K562 (cell line): ENCODE data around the gene TBX1. TPM values are rescaled to one million over a fixed set of nuclear protein-coding genes. Genes with fewer than 3 reads are reported as not detected.

Experiments
- CHCHD3 ChIP-seq: fragments of 250-450 bp; sonication (Bioruptor Pico); IDR thresholded peaks from 2 replicates; pipeline ENCODE4 v2.1.2; 2022; ENCODE audit warnings: mild to moderate bottlenecking
- IFI16 ChIP-seq: fragments of 250-450 bp; sonication (Bioruptor Pico); IDR thresholded peaks from 2 replicates; pipeline ENCODE4 v2.1.2; 2022; ENCODE audit warnings: mild to moderate bottlenecking, inconsistent platforms
- JUNB ChIP-seq: fragments of 450-650 bp; formaldehyde crosslinking; conservative IDR thresholded peaks from 2 replicates; pipeline ENCODE4 v1.4.0; 2020; ENCODE audit warnings: mild to moderate bottlenecking
- RB1 ChIP-seq: fragments of 450-650 bp; IDR thresholded peaks from 2 replicates; pipeline ENCODE4 v1.6.1; 2017; ENCODE audit warnings: low read depth, mild to moderate bottlenecking
- SAP30 ChIP-seq: fragments of 200-600 bp; sonication (generic); IDR thresholded peaks from 2 replicates; pipeline ENCODE4 v1.6.1; 2012; ENCODE audit warnings: borderline replicate concordance, low read depth, mild to moderate bottlenecking, moderate library complexity, low read length, control low read depth, inconsistent platforms; ENCODE audit not compliant: insufficient read depth, poor library complexity, severe bottlenecking
- SIN3A ChIP-seq, 2 experiments: fragments of 150-350 bp in 1 of 2; IDR thresholded peaks; 2 replicates each; pipeline ENCODE4 v1.6.1; 2011 to 2016; ENCODE audit warnings: borderline replicate concordance in 2 of 2, low read depth in 2 of 2, low read length in 2 of 2, mild to moderate bottlenecking in 2 of 2, moderate library complexity in 2 of 2; ENCODE audit not compliant: control insufficient read depth in 1 of 2
- SMAD3 ChIP-seq: fragments of 450-650 bp; formaldehyde crosslinking; conservative IDR thresholded peaks from 2 replicates; pipeline ENCODE4 v1.4.0; 2020; ENCODE audit warnings: mild to moderate bottlenecking
- ZNF41 ChIP-seq: fragments of 250-450 bp; sonication (Bioruptor Pico); conservative IDR thresholded peaks from 2 replicates; pipeline ENCODE4 v1.4.0; 2020; ENCODE audit warnings: mild to moderate bottlenecking
- ZNF830 ChIP-seq: fragments of 250-450 bp; sonication (Bioruptor Pico); IDR thresholded peaks from 2 replicates; pipeline ENCODE4 v1.5.0; 2021; ENCODE audit warnings: mild to moderate bottlenecking
- polyA plus RNA-seq, 8 experiments: library from polyadenylated mRNA; depleted of rRNA in 4 of 8; stranded (reverse) in 5 of 8; unstranded in 3 of 8; fragments of >200 nt; fragmentation: Nextera tagmentation in 2 of 8; fragmentation: Illumina TruSeq in 1 of 8; extraction: Ambion mirVana in 2 of 8; extraction: Trizol in 1 of 8; gene quantifications; 2 replicates each; pipeline versions ENCODE4 v1.2.1 to v1.2.3, GENCODE V29; 2011 to 2014; ENCODE audit warnings: inconsistent platforms in 1 of 8, missing spikeins in 1 of 8
- total RNA-seq, 7 experiments: library from RNA; depleted of rRNA in 6 of 7; stranded (reverse); fragments of >200 nt in 6 of 7; fragmentation: Illumina TruSeq in 2 of 7; extraction: Trizol in 2 of 7; gene quantifications; 2 replicates each; pipeline versions ENCODE4 v1.2.1 to v1.2.3, GENCODE V29; 2011 to 2021; ENCODE audit warnings: low replicate concordance in 1 of 7
- TF ChIP-seq, protein P1 (sequence below): sonication (generic); formaldehyde crosslinking; IDR thresholded peaks from 2 replicates; pipeline ENCODE4 v1.8.0; 2023; ENCODE audit warnings: mild to moderate bottlenecking, missing genetic modification reagents
- TF ChIP-seq, protein P2 (sequence below): fragments of 150-350 bp; conservative IDR thresholded peaks from 2 replicates; pipeline ENCODE4 v1.6.1; 2014; ENCODE audit warnings: low read length
- TF ChIP-seq, protein P3 (sequence below): fragments of 450-650 bp; IDR thresholded peaks from 2 replicates; pipeline ENCODE4 v1.6.1; 2016; ENCODE audit warnings: missing biosample characterization, missing genetic modification characterization

The TBX1 gene
- total and polyA plus RNA-seq, 9 of the 15 experiments (the other 6 are each of a cell fraction or from before 2014, with no cell fraction given): 0.07 to 35.0 (median 3.9) TPM

DNA sequence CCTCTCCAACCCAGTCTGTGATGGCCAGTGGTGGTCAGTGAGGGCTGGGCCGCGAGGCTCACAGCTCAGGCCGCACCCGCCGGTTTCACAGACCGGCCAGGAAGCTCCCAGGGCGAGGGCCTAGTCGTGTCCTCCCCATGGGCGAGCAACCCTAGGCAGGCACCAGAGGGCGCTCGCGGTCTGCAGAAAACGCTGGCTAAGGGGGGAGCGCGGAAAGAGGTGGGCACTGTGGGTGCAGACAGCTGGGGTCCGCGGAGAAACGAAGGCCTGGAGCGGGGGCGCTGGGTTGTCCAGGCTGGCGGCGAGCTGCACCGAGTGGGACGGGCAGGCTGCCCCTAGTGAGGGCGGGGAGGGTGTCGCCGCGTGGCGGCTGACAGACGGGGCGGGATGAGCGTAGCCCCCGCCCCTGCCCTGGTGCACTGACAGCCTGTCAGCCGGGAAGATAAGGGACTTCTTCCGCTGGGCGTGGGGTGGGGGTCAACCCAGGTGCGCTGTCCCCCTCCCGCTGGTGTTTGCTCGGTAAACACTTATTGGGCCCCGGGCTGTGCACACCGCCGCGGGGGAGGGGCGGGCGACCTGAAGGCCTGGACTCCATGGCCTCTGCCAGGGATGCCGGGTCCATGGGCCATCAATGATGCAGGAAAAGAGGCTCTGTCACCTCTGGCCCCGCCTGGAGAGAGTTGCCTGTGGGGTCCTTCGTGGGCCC lies 29.8 kb upstream of the TBX1 start (continued):
- TF ChIP-seq ZNF830 (CRISPR knock-in tag) (peak; percentile 84; the same call in 1 of the 2 replicates), CHCHD3 (CRISPR knock-in tag) (peak; percentile 90), ZNF41 (CRISPR knock-in tag) (0 out of 2 replicates have a peak, but pooled peaks have one; percentile 28), IFI16 (CRISPR knock-in tag) (no peak), RB1 (peak; percentile 100), SMAD3 (CRISPR knock-in tag) (peak; percentile 93), JUNB (CRISPR knock-in tag) (0 out of 2 replicates have a peak, but pooled peaks have one; percentile 9), SAP30 (peak; percentile 99), SIN3A (IDR thresholded peaks at IDR 0.05; ENCODE audit: borderline replicate concordance in 2 of 2, control insufficient read depth in 1 of 2, low read depth in 2 of 2, low read length in 2 of 2) (peak; percentile 88 to 94)
- TF ChIP-seq, protein P1, sequence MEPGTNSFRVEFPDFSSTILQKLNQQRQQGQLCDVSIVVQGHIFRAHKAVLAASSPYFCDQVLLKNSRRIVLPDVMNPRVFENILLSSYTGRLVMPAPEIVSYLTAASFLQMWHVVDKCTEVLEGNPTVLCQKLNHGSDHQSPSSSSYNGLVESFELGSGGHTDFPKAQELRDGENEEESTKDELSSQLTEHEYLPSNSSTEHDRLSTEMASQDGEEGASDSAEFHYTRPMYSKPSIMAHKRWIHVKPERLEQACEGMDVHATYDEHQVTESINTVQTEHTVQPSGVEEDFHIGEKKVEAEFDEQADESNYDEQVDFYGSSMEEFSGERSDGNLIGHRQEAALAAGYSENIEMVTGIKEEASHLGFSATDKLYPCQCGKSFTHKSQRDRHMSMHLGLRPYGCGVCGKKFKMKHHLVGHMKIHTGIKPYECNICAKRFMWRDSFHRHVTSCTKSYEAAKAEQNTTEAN (CRISPR knock-in tag): no peak
- TF ChIP-seq, protein P2, sequence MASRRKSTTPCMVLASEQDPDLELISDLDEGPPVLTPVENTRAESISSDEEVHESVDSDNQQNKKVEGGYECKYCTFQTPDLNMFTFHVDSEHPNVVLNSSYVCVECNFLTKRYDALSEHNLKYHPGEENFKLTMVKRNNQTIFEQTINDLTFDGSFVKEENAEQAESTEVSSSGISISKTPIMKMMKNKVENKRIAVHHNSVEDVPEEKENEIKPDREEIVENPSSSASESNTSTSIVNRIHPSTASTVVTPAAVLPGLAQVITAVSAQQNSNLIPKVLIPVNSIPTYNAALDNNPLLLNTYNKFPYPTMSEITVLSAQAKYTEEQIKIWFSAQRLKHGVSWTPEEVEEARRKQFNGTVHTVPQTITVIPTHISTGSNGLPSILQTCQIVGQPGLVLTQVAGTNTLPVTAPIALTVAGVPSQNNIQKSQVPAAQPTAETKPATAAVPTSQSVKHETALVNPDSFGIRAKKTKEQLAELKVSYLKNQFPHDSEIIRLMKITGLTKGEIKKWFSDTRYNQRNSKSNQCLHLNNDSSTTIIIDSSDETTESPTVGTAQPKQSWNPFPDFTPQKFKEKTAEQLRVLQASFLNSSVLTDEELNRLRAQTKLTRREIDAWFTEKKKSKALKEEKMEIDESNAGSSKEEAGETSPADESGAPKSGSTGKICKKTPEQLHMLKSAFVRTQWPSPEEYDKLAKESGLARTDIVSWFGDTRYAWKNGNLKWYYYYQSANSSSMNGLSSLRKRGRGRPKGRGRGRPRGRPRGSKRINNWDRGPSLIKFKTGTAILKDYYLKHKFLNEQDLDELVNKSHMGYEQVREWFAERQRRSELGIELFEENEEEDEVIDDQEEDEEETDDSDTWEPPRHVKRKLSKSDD: peak; percentile 90
- TF ChIP-seq, protein P3, sequence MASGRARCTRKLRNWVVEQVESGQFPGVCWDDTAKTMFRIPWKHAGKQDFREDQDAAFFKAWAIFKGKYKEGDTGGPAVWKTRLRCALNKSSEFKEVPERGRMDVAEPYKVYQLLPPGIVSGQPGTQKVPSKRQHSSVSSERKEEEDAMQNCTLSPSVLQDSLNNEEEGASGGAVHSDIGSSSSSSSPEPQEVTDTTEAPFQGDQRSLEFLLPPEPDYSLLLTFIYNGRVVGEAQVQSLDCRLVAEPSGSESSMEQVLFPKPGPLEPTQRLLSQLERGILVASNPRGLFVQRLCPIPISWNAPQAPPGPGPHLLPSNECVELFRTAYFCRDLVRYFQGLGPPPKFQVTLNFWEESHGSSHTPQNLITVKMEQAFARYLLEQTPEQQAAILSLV (tag): no peak
